ENCODE measurements around the gene ANO1. TPM values are rescaled to one million over a fixed set of nuclear protein-coding genes. Genes with fewer than 3 reads are reported as not detected.

ANO1 gene
- total RNA-seq, 1 donor from 2014 or later = 244 TPM

DNA sequence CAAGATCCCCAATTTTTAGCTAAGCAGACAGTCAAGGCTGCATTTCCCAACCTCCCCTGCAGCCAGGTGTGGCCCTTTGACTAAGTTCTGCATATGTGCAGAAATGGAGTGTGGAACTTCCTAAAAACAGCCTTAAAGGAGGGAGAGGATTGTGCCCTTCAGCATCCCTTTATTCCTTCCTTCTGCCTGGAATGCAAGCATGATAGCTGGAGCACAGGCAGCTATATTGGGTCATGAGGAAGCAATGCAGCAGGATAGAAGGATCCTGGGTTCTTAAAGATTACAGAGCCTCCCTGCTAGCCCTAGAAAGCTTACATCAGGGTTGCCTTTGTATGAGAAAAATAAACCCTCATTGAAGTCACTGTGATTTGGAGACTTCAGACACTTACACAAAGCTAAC, 154.9 kb downstream of the ANO1 start:
- Histone ChIP-seq H3K9me3 (no peaks in the 10 kb centered on the region), H3K27me3 (no peaks in the 10 kb centered on the region), H3K36me3 (no peaks in the 10 kb centered on the region), H3K27ac (no peak overlapping the region), H3K4me3 (no peak overlapping the region), H3K4me1 (peaks cover 2 to 11% of the 10 kb centered on the region in 2 donors)
- TF ChIP-seq CTCF (IDR thresholded peaks at IDR 0.05) = no peak
- intact Hi-C loops (cut with DNase I) = no loop called here
- DNase-seq (ENCODE audit: low spot score in 2 of 2) = no peak

DNA sequence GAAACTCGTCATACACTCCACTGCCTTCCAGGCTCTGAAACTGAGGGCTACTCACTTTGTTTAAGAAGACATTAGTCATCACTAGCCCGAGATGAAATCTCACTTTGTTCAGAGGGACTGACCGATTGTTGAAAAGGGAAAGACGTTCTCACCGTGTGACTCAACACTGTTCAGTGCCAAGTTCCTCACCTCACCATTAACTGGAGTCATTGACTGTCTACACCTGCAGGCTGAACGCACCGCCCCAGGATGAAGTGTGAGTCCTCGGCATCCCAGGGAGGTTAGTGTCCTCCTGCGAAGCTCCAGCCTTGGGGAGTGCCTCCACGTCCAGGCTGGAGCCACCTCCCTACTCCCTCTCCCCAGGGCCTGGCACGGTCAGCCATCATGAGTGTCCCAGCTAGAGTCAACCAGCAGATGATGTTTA, 155.4 kb downstream of the ANO1 start:
- Histone ChIP-seq H3K27ac (no peak overlapping the region), H3K4me1 (peaks cover 2 to 11% of the 10 kb centered on the region in 2 donors), H3K4me3 (no peak overlapping the region), H3K27me3 (no peaks in the 10 kb centered on the region), H3K36me3 (no peaks in the 10 kb centered on the region), H3K9me3 (no peaks in the 10 kb centered on the region)
- intact Hi-C loops (cut with DNase I) = no loop called here
- DNase-seq (ENCODE audit: low spot score in 2 of 2) = no peak
- no peak for TF ChIP-seq CTCF (IDR thresholded peaks at IDR 0.05)

GRCh38 chr11:70233962-70234361, 155.8 kb downstream of the ANO1 start:
- Histone ChIP-seq H3K27ac (no peak overlapping the region), H3K9me3 (no peaks in the 10 kb centered on the region), H3K27me3 (no peaks in the 10 kb centered on the region), H3K36me3 (no peaks in the 10 kb centered on the region), H3K4me3 (no peak overlapping the region), H3K4me1 (peaks cover 2 to 11% of the 10 kb centered on the region in 2 donors)
- intact Hi-C loops (cut with DNase I) = no loop called here
- no peak for TF ChIP-seq CTCF (IDR thresholded peaks at IDR 0.05)
- no peak for DNase-seq (ENCODE audit: low spot score in 2 of 2)

Other genes with a start within 250 kb of the ANO1 start
- 22.2 TPM for gene FADD, start 125.0 kb downstream of the ANO1 start, total RNA-seq
- gene PPFIA1, start 192.4 kb downstream of the ANO1 start, total RNA-seq = 29.3 TPM

Data from ascending aorta (tissue), 2 donors.